Neural cell (in vitro differentiated cells): Measurements from ENCODE around the gene PLA2G2F. TPM values are rescaled to one million over a fixed set of nuclear protein-coding genes. Genes with fewer than 3 reads are reported as not detected.

Experiments used
- H2AFZ ChIP-seq: fragments of 200-600, 300-800 bp; sonication (generic), shearing (Covaris generic); 2 replicates; pipeline ENCODE4 v1.6.0; 2014; ENCODE audit warnings: low read depth, mild to moderate bottlenecking, antibody characterized with exemption, low read length, moderate library complexity
- H3F3A ChIP-seq: fragments of 200-600 bp; shearing (Covaris generic); 2 replicates; pipeline ENCODE4 v1.6.1; 2016; ENCODE audit warnings: mild to moderate bottlenecking, moderate library complexity, mixed read lengths, antibody characterized with exemption, low read length; ENCODE audit not compliant: insufficient read depth, poor library complexity, severe bottlenecking
- H3K27ac ChIP-seq: fragments of 200-600, 300-800 bp; sonication (generic), shearing (Covaris generic); 2 replicates; pipeline ENCODE4 v1.5.1; 2014; ENCODE audit warnings: mild to moderate bottlenecking, low read length, moderate library complexity
- H3K27me3 ChIP-seq: fragments of 300-800, 200-600 bp; sonication (generic), shearing (Covaris generic); 2 replicates; pipeline ENCODE4 v1.6.0; 2014; ENCODE audit warnings: mild to moderate bottlenecking, low read depth, low read length, moderate library complexity; ENCODE audit not compliant: insufficient read depth
- H3K36me3 ChIP-seq: fragments of 300-800, 200-600 bp; sonication (generic), shearing (Covaris generic); 2 replicates; pipeline ENCODE4 v1.5.1; 2014; ENCODE audit warnings: mild to moderate bottlenecking, antibody characterized with exemption, low read length, moderate library complexity; ENCODE audit not compliant: insufficient read depth
- H3K4me2 ChIP-seq: fragments of 300-800, 200-600 bp; sonication (generic), shearing (Covaris generic); 2 replicates; pipeline ENCODE4 v1.6.0; 2014; ENCODE audit warnings: mild to moderate bottlenecking, low read length
- H3K4me3 ChIP-seq: fragments of 300-800, 200-600 bp; sonication (generic), shearing (Covaris generic); 2 replicates; pipeline ENCODE4 v1.5.1; 2014; ENCODE audit warnings: mild to moderate bottlenecking, low read length, moderate library complexity
- H3K79me2 ChIP-seq: fragments of 200-600 bp; shearing (Covaris generic); replicated peaks from 2 replicates; pipeline ENCODE4 v1.6.0; 2014; ENCODE audit warnings: mild to moderate bottlenecking, low read length, moderate library complexity; ENCODE audit not compliant: insufficient read depth
- H3K9ac ChIP-seq: fragments of 300-800, 200-600 bp; sonication (generic), shearing (Covaris generic); 2 replicates; pipeline ENCODE4 v1.6.1; 2016; ENCODE audit warnings: mild to moderate bottlenecking, low read length, mixed read lengths
- H3K9me2 ChIP-seq: fragments of 200-600 bp; shearing (Covaris generic); 2 replicates; pipeline ENCODE4 v1.6.1; 2016; ENCODE audit warnings: mild to moderate bottlenecking, low read length, mixed read lengths; ENCODE audit not compliant: insufficient read depth
- H3K9me3 ChIP-seq: fragments of 200-600, 300-800 bp; sonication (generic), shearing (Covaris generic); 2 replicates; pipeline ENCODE4 v1.6.1; 2016; ENCODE audit warnings: mild to moderate bottlenecking, mixed run types, low read length, moderate library complexity, mixed read lengths
- H4K20me1 ChIP-seq: fragments of 200-600 bp; shearing (Covaris generic); 2 replicates; pipeline ENCODE4 v1.6.1; 2016; ENCODE audit warnings: mild to moderate bottlenecking, mixed run types; ENCODE audit not compliant: insufficient read depth
- EP300 ChIP-seq: fragments of 450-650 bp; conservative IDR thresholded peaks from 2 replicates; pipeline ENCODE4 v1.6.1; 2014; ENCODE audit warnings: antibody characterized with exemption, mild to moderate bottlenecking, moderate library complexity; ENCODE audit not compliant: poor library complexity, severe bottlenecking
- EZH2 ChIP-seq: fragments of 200-600, 300-800 bp; shearing (Covaris generic), sonication (generic); IDR thresholded peaks from 2 replicates; pipeline ENCODE4 v1.6.1; 2014; ENCODE audit warnings: antibody characterized with exemption, low read length, borderline replicate concordance, mild to moderate bottlenecking; ENCODE audit not compliant: insufficient read depth, poor library complexity, severe bottlenecking
- MXI1 ChIP-seq: fragments of 450-650 bp; conservative IDR thresholded peaks from 2 replicates; pipeline ENCODE4 v1.6.1; 2014; ENCODE audit warnings: antibody characterized with exemption, mild to moderate bottlenecking; ENCODE audit not compliant: poor library complexity, severe bottlenecking
- POLR2AphosphoS5 ChIP-seq: IDR thresholded peaks from 2 replicates; pipeline ENCODE4 v1.6.1; 2012
- RAD21 ChIP-seq: fragments of 450-650 bp; conservative IDR thresholded peaks from 2 replicates; pipeline ENCODE4 v1.6.1; 2014; ENCODE audit warnings: antibody characterized with exemption, mild to moderate bottlenecking, moderate library complexity
- REST ChIP-seq: IDR thresholded peaks from 2 replicates; pipeline ENCODE4 v1.6.1; 2012; ENCODE audit warnings: borderline replicate concordance
- SMC3 ChIP-seq: fragments of 450-650 bp; conservative IDR thresholded peaks from 2 replicates; pipeline ENCODE4 v1.6.1; 2014; ENCODE audit warnings: antibody characterized with exemption, mild to moderate bottlenecking, moderate library complexity; ENCODE audit not compliant: poor library complexity
- TAF1 ChIP-seq: IDR thresholded peaks from 2 replicates; pipeline ENCODE4 v1.6.1; 2012; ENCODE audit warnings: low read depth
- polyA plus RNA-seq: library from polyadenylated mRNA; depleted of rRNA; stranded (reverse); fragments of >200 nt; gene quantifications from 2 replicates; pipeline ENCODE4 v1.2.3, GENCODE V29; 2014
- TF ChIP-seq, protein P1 (sequence below): fragments of 450-650 bp; IDR thresholded peaks from 2 replicates; pipeline ENCODE4 v1.5.1; 2014; ENCODE audit warnings: antibody characterized with exemption, mild to moderate bottlenecking, moderate library complexity; ENCODE audit not compliant: poor library complexity, severe bottlenecking

The PLA2G2F gene
- polyA plus RNA-seq, 1 donor from 2014 or later: not detected

DNA sequence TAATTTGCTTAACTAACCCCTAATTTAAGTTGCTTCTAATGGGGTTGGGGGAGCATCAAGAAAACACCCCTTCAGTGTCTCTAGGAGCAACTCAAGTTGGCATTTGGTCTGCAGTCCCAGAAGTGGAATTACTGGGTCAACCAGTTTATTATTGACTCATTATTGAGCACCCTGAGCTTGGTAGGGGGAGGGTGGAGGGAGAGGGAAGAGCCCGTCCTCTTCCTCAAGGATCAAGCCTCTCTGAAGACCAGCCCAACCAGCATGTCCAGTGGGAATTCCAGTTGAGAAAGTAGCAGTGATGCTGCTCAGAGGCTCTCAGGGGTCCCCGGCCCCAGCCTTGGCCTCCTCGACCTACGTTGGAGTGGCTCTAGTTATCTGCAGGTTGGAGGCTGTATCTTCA, 2.1 kb upstream of the PLA2G2F start:
- TF ChIP-seq RAD21 (no peak), MXI1 (no peak), SMC3 (no peak), EZH2 (no peak), POLR2AphosphoS5 (no peak), EP300 (no peak), REST (no peak)
- TF ChIP-seq, protein P1, sequence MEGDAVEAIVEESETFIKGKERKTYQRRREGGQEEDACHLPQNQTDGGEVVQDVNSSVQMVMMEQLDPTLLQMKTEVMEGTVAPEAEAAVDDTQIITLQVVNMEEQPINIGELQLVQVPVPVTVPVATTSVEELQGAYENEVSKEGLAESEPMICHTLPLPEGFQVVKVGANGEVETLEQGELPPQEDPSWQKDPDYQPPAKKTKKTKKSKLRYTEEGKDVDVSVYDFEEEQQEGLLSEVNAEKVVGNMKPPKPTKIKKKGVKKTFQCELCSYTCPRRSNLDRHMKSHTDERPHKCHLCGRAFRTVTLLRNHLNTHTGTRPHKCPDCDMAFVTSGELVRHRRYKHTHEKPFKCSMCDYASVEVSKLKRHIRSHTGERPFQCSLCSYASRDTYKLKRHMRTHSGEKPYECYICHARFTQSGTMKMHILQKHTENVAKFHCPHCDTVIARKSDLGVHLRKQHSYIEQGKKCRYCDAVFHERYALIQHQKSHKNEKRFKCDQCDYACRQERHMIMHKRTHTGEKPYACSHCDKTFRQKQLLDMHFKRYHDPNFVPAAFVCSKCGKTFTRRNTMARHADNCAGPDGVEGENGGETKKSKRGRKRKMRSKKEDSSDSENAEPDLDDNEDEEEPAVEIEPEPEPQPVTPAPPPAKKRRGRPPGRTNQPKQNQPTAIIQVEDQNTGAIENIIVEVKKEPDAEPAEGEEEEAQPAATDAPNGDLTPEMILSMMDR: no peak
- no peak overlapping the region for H3K4me3 ChIP-seq

DNA sequence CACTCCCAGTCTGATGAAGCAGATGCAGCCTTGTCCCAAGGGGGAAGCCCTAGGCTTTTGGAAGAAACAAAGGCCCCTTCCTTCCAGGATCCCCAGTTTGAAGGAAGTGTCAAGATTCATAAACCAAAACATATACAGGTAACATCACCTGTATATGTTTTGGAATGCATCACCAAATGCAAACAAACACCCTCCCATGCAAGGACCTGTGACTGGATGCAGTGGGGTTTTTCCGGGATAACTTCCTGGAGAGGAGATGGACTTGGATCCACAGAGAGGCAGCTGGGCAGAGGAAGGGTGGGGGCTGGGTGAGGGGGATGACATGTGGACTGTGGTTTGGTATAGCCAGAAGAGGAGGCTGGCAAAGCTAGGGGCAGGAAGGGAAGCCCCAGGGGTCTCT, 1.5 kb upstream of the PLA2G2F start:
- no peak for TF ChIP-seq REST
- TF ChIP-seq EP300: no peak
- TF ChIP-seq, protein P1: no peak
- TF ChIP-seq TAF1: no peak
- no peak for TF ChIP-seq RAD21
- Histone ChIP-seq H3K36me3 (no peaks in the 10 kb centered on the region), H4K20me1 (no peaks in the 10 kb centered on the region), H3K9me3 (no peaks in the 10 kb centered on the region), H3K27me3 (no peaks in the 10 kb centered on the region), H3K9ac (no peak overlapping the region), H3K9me2 (no peaks in the 10 kb centered on the region), H3F3A (no peaks in the 10 kb centered on the region), H3K27ac (no peak overlapping the region), H3K79me2 (no peaks in the 10 kb centered on the region), H3K4me2 (no peak overlapping the region), H3K4me3 (no peak overlapping the region), H2AFZ (no peak overlapping the region)

More for the DNA sequence above, 2.1 kb upstream of the PLA2G2F start:
- Histone ChIP-seq H3F3A (no peaks in the 10 kb centered on the region), H2AFZ (no peak overlapping the region), H4K20me1 (no peaks in the 10 kb centered on the region), H3K36me3 (no peaks in the 10 kb centered on the region), H3K9me3 (no peaks in the 10 kb centered on the region), H3K27me3 (no peaks in the 10 kb centered on the region), H3K27ac (no peak overlapping the region), H3K79me2 (no peaks in the 10 kb centered on the region), H3K9ac (no peak overlapping the region), H3K9me2 (no peaks in the 10 kb centered on the region), H3K4me2 (no peak overlapping the region)
